HS-27A (cell line): ENCODE results near the gene SLC16A5.

Experiments used
- DNase-seq: peaks from one replicate; pipeline ENCODE4 v3.0.0-alpha.2; 2012; ENCODE audit warnings: low read depth, missing footprints

Gene SLC16A5

GRCh38 chr17:75087182-75087557 is 584 bp upstream of the SLC16A5 start:
- no peak for DNase-seq

GRCh38 chr17:75088465-75089417 is 987 bp downstream of the SLC16A5 start:
- no peak for DNase-seq

GRCh38 chr17:75090871-75091854 is 3.4 kb downstream of the SLC16A5 start:
- no peak for DNase-seq

GRCh38 chr17:75091855-75092327 is 4.1 kb downstream of the SLC16A5 start:
- no peak for DNase-seq

- DNase-seq: no peak
Observed at GRCh38 chr17:75093548-75094158, 5.9 kb downstream of the SLC16A5 start.

- no peak for DNase-seq
Observed at GRCh38 chr17:75094871-75095399, 7.2 kb downstream of the SLC16A5 start.

GRCh38 chr17:75096082-75096625 is 8.4 kb downstream of the SLC16A5 start:
- peak; percentile 52 for DNase-seq

- no peak for DNase-seq
Observed at GRCh38 chr17:75097865-75098264, 10.1 kb downstream of the SLC16A5 start.

- no peak for DNase-seq
Observed at GRCh38 chr17:75098861-75099260, 11.1 kb downstream of the SLC16A5 start.

GRCh38 chr17:75099881-75100595 is 12.3 kb downstream of the SLC16A5 start:
- no peak for DNase-seq

- no peak for DNase-seq
Observed at GRCh38 chr17:75102385-75102821, 14.6 kb downstream of the SLC16A5 start.

GRCh38 chr17:75103601-75104554 is 16.1 kb downstream of the SLC16A5 start:
- DNase-seq: no peak

- DNase-seq: no peak
Observed at GRCh38 chr17:75105126-75106080, 17.6 kb downstream of the SLC16A5 start.

- no peak for DNase-seq
Observed at GRCh38 chr17:75108193-75108592, 20.4 kb downstream of the SLC16A5 start.

GRCh38 chr17:75109046-75109406 is 21.3 kb downstream of the SLC16A5 start:
- DNase-seq: no peak

- peak; percentile 53 for DNase-seq
Observed at GRCh38 chr17:75109407-75110233, 21.9 kb downstream of the SLC16A5 start, which contains the start of gene ARMC7. Gene ARMC7, plus strand, starts transcription at chr17:75109969. Its CDS starts 320 bp downstream, at chr17:75110289.

- DNase-seq: no peak
Observed at GRCh38 chr17:75110234-75110937, 22.6 kb downstream of the SLC16A5 start.
